Esophagus muscularis mucosa (tissue), 4 donors: ENCODE measurements around the gene RPS10.

Experiments
- EP300 ChIP-seq: sonication (generic); formaldehyde crosslinking; IDR thresholded peaks from one replicate; pipeline ENCODE4 v1.6.1; 2017; ENCODE audit warnings: antibody characterized with exemption
- POLR2A ChIP-seq: fragments of 450-650 bp; IDR thresholded peaks from one replicate; pipeline ENCODE4 v1.6.1; 2017; ENCODE audit warnings: antibody characterized with exemption, moderate library complexity, mild to moderate bottlenecking, low read depth
- POLR2AphosphoS5 ChIP-seq, 2 donors: sonication (generic); formaldehyde crosslinking; IDR thresholded peaks; one replicate each; pipeline ENCODE4 v1.6.1; 2017; ENCODE audit warnings: antibody characterized with exemption in 2 of 2
- TF ChIP-seq, protein P1 (sequence below), 3 experiments: fragments of 200-600 bp in 2 of 3; fragments of 450-650 bp in 1 of 3; sonication (generic) in 2 of 3; IDR thresholded peaks; one replicate each; pipeline ENCODE4 v1.5.1; 2017 to 2019; ENCODE audit warnings: antibody characterized with exemption in 3 of 3, mild to moderate bottlenecking in 2 of 3, moderate library complexity in 1 of 3

GRCh38 chr6:34474754-34475153 lies 48.9 kb upstream of the RPS10 start:
- TF ChIP-seq POLR2A (no peak), POLR2AphosphoS5 (IDR thresholded peaks at IDR 0.05) (no peak), EP300 (no peak)
- TF ChIP-seq, protein P1, sequence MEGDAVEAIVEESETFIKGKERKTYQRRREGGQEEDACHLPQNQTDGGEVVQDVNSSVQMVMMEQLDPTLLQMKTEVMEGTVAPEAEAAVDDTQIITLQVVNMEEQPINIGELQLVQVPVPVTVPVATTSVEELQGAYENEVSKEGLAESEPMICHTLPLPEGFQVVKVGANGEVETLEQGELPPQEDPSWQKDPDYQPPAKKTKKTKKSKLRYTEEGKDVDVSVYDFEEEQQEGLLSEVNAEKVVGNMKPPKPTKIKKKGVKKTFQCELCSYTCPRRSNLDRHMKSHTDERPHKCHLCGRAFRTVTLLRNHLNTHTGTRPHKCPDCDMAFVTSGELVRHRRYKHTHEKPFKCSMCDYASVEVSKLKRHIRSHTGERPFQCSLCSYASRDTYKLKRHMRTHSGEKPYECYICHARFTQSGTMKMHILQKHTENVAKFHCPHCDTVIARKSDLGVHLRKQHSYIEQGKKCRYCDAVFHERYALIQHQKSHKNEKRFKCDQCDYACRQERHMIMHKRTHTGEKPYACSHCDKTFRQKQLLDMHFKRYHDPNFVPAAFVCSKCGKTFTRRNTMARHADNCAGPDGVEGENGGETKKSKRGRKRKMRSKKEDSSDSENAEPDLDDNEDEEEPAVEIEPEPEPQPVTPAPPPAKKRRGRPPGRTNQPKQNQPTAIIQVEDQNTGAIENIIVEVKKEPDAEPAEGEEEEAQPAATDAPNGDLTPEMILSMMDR (IDR thresholded peaks at IDR 0.05) = no peak
